Neuronal stem cell (in vitro differentiated cells): ENCODE results near the gene GRIA1.

Source experiments
- DNase-seq: peaks from one replicate; pipeline ENCODE4 v3.0.0-alpha.2; 2013; ENCODE audit warnings: low spot score
- H2AFZ ChIP-seq: one replicate; pipeline ENCODE4 v1.6.1; 2013; ENCODE audit warnings: mild to moderate bottlenecking, low read length, inconsistent platforms
- H2AK5ac ChIP-seq: 2 replicates; pipeline ENCODE4 v1.6.1; 2013; ENCODE audit warnings: low read depth, mild to moderate bottlenecking, inconsistent platforms, low read length, moderate library complexity, mixed read lengths
- H2BK120ac ChIP-seq: 2 replicates; pipeline ENCODE4 v1.6.1; 2013; ENCODE audit warnings: low read depth, mild to moderate bottlenecking, inconsistent platforms, low read length, moderate library complexity, mixed read lengths
- H2BK12ac ChIP-seq: one replicate; pipeline ENCODE4 v1.6.1; 2013; ENCODE audit warnings: low read length, inconsistent platforms
- H2BK15ac ChIP-seq: 2 replicates; pipeline ENCODE4 v1.6.1; 2013; ENCODE audit warnings: mild to moderate bottlenecking, low read length, inconsistent platforms, mixed read lengths
- H2BK5ac ChIP-seq: one replicate; pipeline ENCODE4 v1.6.1; 2013; ENCODE audit warnings: inconsistent platforms, mild to moderate bottlenecking, low read length, moderate library complexity
- H3K14ac ChIP-seq: one replicate; pipeline ENCODE4 v1.6.1; 2013; ENCODE audit warnings: low read length, inconsistent platforms
- H3K18ac ChIP-seq: 2 replicates; pipeline ENCODE4 v1.6.1; 2013; ENCODE audit warnings: low read length, inconsistent platforms
- H3K23ac ChIP-seq: 2 replicates; pipeline ENCODE4 v1.6.1; 2013; ENCODE audit warnings: low read depth, mild to moderate bottlenecking, mixed read lengths, low read length, inconsistent platforms; ENCODE audit not compliant: poor library complexity
- H3K27ac ChIP-seq: replicated peaks from 3 replicates; pipeline ENCODE4 v1.5.1; 2013; ENCODE audit warnings: low read length, inconsistent platforms
- H3K27me3 ChIP-seq, 3 experiments: 2 replicates each; pipeline ENCODE4 v1.6.1; 2013; ENCODE audit warnings: low read length in 3 of 3, mild to moderate bottlenecking in 2 of 3, inconsistent platforms in 1 of 3, low read depth in 1 of 3, mixed read lengths in 1 of 3, moderate library complexity in 1 of 3; ENCODE audit not compliant: control insufficient read depth in 3 of 3, insufficient read depth in 3 of 3
- H3K36me3 ChIP-seq, 2 donors: replicated peaks in 1 of 2; 2 replicates each; pipeline ENCODE4 v1.6.1; 2013; ENCODE audit warnings: low read length in 2 of 2; ENCODE audit not compliant: control insufficient read depth in 2 of 2, insufficient read depth in 2 of 2
- H3K4ac ChIP-seq: 2 replicates; pipeline ENCODE4 v1.6.1; 2013; ENCODE audit warnings: inconsistent platforms, mild to moderate bottlenecking, low read length, moderate library complexity
- H3K4me1 ChIP-seq, 2 donors: 1 replicate in 1 of 2; 2 replicates in 1 of 2; pipeline ENCODE4 v1.6.1; 2013; ENCODE audit warnings: low read length in 2 of 2, low read depth in 1 of 2; ENCODE audit not compliant: control insufficient read depth in 2 of 2, insufficient read depth in 1 of 2
- H3K4me2 ChIP-seq: one replicate; pipeline ENCODE4 v1.6.1; 2013; ENCODE audit warnings: mild to moderate bottlenecking, low read length, inconsistent platforms; ENCODE audit not compliant: insufficient read depth, poor library complexity, severe bottlenecking
- H3K4me3 ChIP-seq, 2 donors: 2 replicates each; pipeline ENCODE4 v1.5.1; 2013; ENCODE audit warnings: low read length in 2 of 2, mild to moderate bottlenecking in 2 of 2, inconsistent platforms in 1 of 2, moderate library complexity in 1 of 2
- H3K79me1 ChIP-seq: one replicate; pipeline ENCODE4 v1.6.1; 2013; ENCODE audit warnings: low read depth, mild to moderate bottlenecking, inconsistent platforms, low read length, moderate library complexity
- H3K9ac ChIP-seq: one replicate; pipeline ENCODE4 v1.6.1; 2013; ENCODE audit warnings: mild to moderate bottlenecking, low read depth, low read length, inconsistent platforms; ENCODE audit not compliant: poor library complexity
- H3K9me3 ChIP-seq, 2 donors: replicated peaks in 1 of 2; 2 replicates each; pipeline versions ENCODE3 to v1.6.1; 2013; ENCODE audit warnings: low read length in 2 of 2, mild to moderate bottlenecking in 2 of 2, inconsistent platforms in 1 of 2, low read depth in 1 of 2, mixed read lengths in 1 of 2, moderate library complexity in 1 of 2; ENCODE audit not compliant: control insufficient read depth in 2 of 2, insufficient read depth in 1 of 2
- H4K8ac ChIP-seq: one replicate; pipeline ENCODE4 v1.6.1; 2013; ENCODE audit warnings: low read depth, mild to moderate bottlenecking, inconsistent platforms, low read length, moderate library complexity
- H4K91ac ChIP-seq: one replicate; pipeline ENCODE4 v1.6.1; 2013; ENCODE audit warnings: low read length, low read depth, mild to moderate bottlenecking, inconsistent platforms; ENCODE audit not compliant: poor library complexity
- WGBS, 2 donors: extraction: QIAGEN DNeasy Blood & Tissue Kit; methylation state at CpG; one replicate each; pipeline ENCODE4 v1.1.7; 2013; ENCODE audit warnings: missing lambda C conversion rate in 2 of 2, mixed read lengths in 1 of 2; ENCODE audit not compliant: insufficient read length in 2 of 2, insufficient replicate concordance in 1 of 2; ENCODE audit errors: extremely low coverage in 2 of 2; 5-methylcytosine and 5-hydroxymethylcytosine counted together

Gene GRIA1

GRCh38 chr5:153605386-153605785 lies 114.9 kb downstream of the GRIA1 start:
- Histone ChIP-seq H3K4me1 (no peaks in the 10 kb centered on the region), H3K4ac (no peak overlapping the region), H3K27ac (no peak overlapping the region), H2BK12ac (no peak overlapping the region), H3K18ac (no peak overlapping the region), H4K91ac (no peak overlapping the region), H2BK5ac (no peak overlapping the region), H3K23ac (no peak overlapping the region), H2AFZ (no peak overlapping the region), H2AK5ac (no peak overlapping the region), H2BK120ac (no peak overlapping the region), H3K4me3 (no peak overlapping the region), H3K9ac (no peak overlapping the region), H3K4me2 (no peak overlapping the region), H3K14ac (no peak overlapping the region), H3K36me3 (no peaks in the 10 kb centered on the region), H3K27me3 (no peaks in the 10 kb centered on the region), H4K8ac (no peak overlapping the region), H3K79me1 (no peaks in the 10 kb centered on the region), H3K9me3 (peaks cover 0 to 3% of the 10 kb centered on the region in 2 donors), H2BK15ac (no peak overlapping the region)
- no CpG with 5 or more reads among the region's 1 CpG for WGBS, 2 donors
- no peak for DNase-seq

- H3K23ac ChIP-seq: no peak overlapping the region
- H3K4me2 ChIP-seq: no peak overlapping the region
- H2BK120ac ChIP-seq: no peak overlapping the region
- H2BK5ac ChIP-seq: no peak overlapping the region
- no peak overlapping the region for H3K27ac ChIP-seq
- H2BK12ac ChIP-seq: no peak overlapping the region
- no peaks in the 10 kb centered on the region for H3K36me3 ChIP-seq
- no peak overlapping the region for H3K4me3 ChIP-seq
- H2AFZ ChIP-seq: no peak overlapping the region
- peaks cover 0 to 2% of the 10 kb centered on the region in 2 donors for H3K4me1 ChIP-seq
- H3K9ac ChIP-seq: no peak overlapping the region
- DNase-seq: no peak
- H2AK5ac ChIP-seq: no peak overlapping the region
- no peak overlapping the region for H3K14ac ChIP-seq
- no peak overlapping the region for H3K18ac ChIP-seq
- no peak overlapping the region for H3K4ac ChIP-seq
- no peaks in the 10 kb centered on the region for H3K79me1 ChIP-seq
- no peaks in the 10 kb centered on the region for H3K9me3 ChIP-seq
- no peak overlapping the region for H2BK15ac ChIP-seq
- no peak overlapping the region for H4K8ac ChIP-seq
- peaks cover 0 to 2% (median 0%) of the 10 kb centered on the region in 3 experiments for H3K27me3 ChIP-seq
- no peak overlapping the region for H4K91ac ChIP-seq
Observed at GRCh38 chr5:153610009-153610408, 119.5 kb downstream of the GRIA1 start.

- no peak overlapping the region for H2AK5ac ChIP-seq
- peaks cover 0 to 2% of the 10 kb centered on the region in 2 donors for H3K4me1 ChIP-seq
- no peak overlapping the region for H3K4me2 ChIP-seq
- no peak overlapping the region for H3K4me3 ChIP-seq
- H3K4ac ChIP-seq: no peak overlapping the region
- H3K14ac ChIP-seq: no peak overlapping the region
- no peak overlapping the region for H3K27ac ChIP-seq
- DNase-seq: no peak
- no peak overlapping the region for H4K91ac ChIP-seq
- H2BK120ac ChIP-seq: no peak overlapping the region
- no peak overlapping the region for H2AFZ ChIP-seq
- H3K36me3 ChIP-seq: no peaks in the 10 kb centered on the region
- H3K9me3 ChIP-seq: no peaks in the 10 kb centered on the region
- no peaks in the 10 kb centered on the region for H3K79me1 ChIP-seq
- no peak overlapping the region for H2BK5ac ChIP-seq
- no peak overlapping the region for H2BK15ac ChIP-seq
- H4K8ac ChIP-seq: no peak overlapping the region
- no peak overlapping the region for H3K9ac ChIP-seq
- WGBS, 2 donors: no CpG with 5 or more reads among the region's 3 CpGs
- H2BK12ac ChIP-seq: no peak overlapping the region
- no peak overlapping the region for H3K23ac ChIP-seq
- H3K27me3 ChIP-seq: peaks cover 0 to 2% (median 0%) of the 10 kb centered on the region in 3 experiments
- H3K18ac ChIP-seq: no peak overlapping the region
Observed at GRCh38 chr5:153610811-153611210, 120.3 kb downstream of the GRIA1 start.

- no peak overlapping the region for H3K4me3 ChIP-seq
- no peak overlapping the region for H3K23ac ChIP-seq
- H3K27me3 ChIP-seq: peaks cover 0 to 2% (median 0%) of the 10 kb centered on the region in 3 experiments
- H4K8ac ChIP-seq: no peak overlapping the region
- no peak overlapping the region for H3K18ac ChIP-seq
- H3K36me3 ChIP-seq: no peaks in the 10 kb centered on the region
- no peak overlapping the region for H2AFZ ChIP-seq
- peaks cover 2 to 6% of the 10 kb centered on the region in 2 donors for H3K4me1 ChIP-seq
- H3K9me3 ChIP-seq: no peaks in the 10 kb centered on the region
- H3K4me2 ChIP-seq: no peak overlapping the region
- no peak overlapping the region for H2BK120ac ChIP-seq
- no peak overlapping the region for H2AK5ac ChIP-seq
- no peaks in the 10 kb centered on the region for H3K79me1 ChIP-seq
- H2BK15ac ChIP-seq: no peak overlapping the region
- H4K91ac ChIP-seq: no peak overlapping the region
- H3K9ac ChIP-seq: no peak overlapping the region
- DNase-seq: no peak
- no peak overlapping the region for H2BK12ac ChIP-seq
- H3K4ac ChIP-seq: no peak overlapping the region
- H3K27ac ChIP-seq: no peak overlapping the region
- no peak overlapping the region for H2BK5ac ChIP-seq
- WGBS, 2 donors: no CpG with 5 or more reads among the region's 2 CpGs
- H3K14ac ChIP-seq: no peak overlapping the region
Observed at GRCh38 chr5:153613144-153613543, 122.7 kb downstream of the GRIA1 start.
